HG02981 (cell line): Measurements from ENCODE around the gene STEAP1.
A peak's percentile ranks its signal among the peaks of the same experiment; 100 is the strongest.

ENCODE experiments used
- ATAC-seq: cut with Tn5 transposase; IDR thresholded peaks from one replicate; pipeline ENCODE4 v1.9.1; 2021; ENCODE audit warnings: mild to moderate bottlenecking, moderate library complexity; ENCODE audit not compliant: unreplicated experiment

Gene STEAP1

GRCh38 chr7:90211391-90212148 is 57.3 kb downstream of the STEAP1 start, which contains the start of gene STEAP2:
TSS of gene STEAP2 (plus strand) at chr7:90211740. CDS start at chr7:90225083, 13,343 bp downstream.
- peak; percentile 93 for ATAC-seq

DNA sequence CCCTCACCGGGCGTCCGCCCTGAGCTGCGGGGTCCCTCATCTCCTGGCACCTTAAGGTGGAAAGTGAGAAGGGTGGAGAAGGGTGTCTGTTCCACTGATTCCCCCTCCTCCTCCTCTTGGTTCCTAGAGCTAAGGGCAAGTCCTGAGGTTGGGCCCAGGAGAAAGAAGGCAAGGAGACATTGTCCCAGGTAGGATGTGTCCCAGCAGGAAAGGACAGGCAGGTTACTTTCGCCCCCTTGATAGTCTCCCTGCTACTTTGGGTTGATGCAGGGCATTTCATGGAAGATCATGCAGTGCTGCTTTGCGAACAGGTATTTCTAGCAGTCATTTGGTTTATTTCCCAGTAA is 57.9 kb downstream of the STEAP1 start:
- no peak for ATAC-seq

GRCh38 chr7:90213521-90213920 is 59.3 kb downstream of the STEAP1 start:
- ATAC-seq: no peak
